HepG2 (cell line): ENCODE data around the gene DAB1. TPM values are rescaled to one million over a fixed set of nuclear protein-coding genes. Genes with fewer than 3 reads are reported as not detected.

ENCODE experiments used
- ARID4A ChIP-seq: sonication (generic); formaldehyde crosslinking; IDR thresholded peaks from 2 replicates; pipeline ENCODE4 v1.5.0; 2020; ENCODE audit warnings: mild to moderate bottlenecking, missing genetic modification reagents, borderline replicate concordance
- ATF7-NPFF ChIP-seq: sonication (generic); formaldehyde crosslinking; IDR thresholded peaks from 2 replicates; pipeline ENCODE4 v1.8.1; 2023; ENCODE audit warnings: mild to moderate bottlenecking, low read depth, missing genetic modification reagents, moderate library complexity
- KIAA2018 ChIP-seq: sonication (generic); formaldehyde crosslinking; IDR thresholded peaks from 2 replicates; pipeline ENCODE4 v1.5.0; 2020; ENCODE audit warnings: mild to moderate bottlenecking, missing genetic modification reagents, borderline replicate concordance
- PHF8 ChIP-seq: sonication (generic); formaldehyde crosslinking; IDR thresholded peaks from 2 replicates; pipeline ENCODE4 v1.5.0; 2020; ENCODE audit warnings: missing genetic modification reagents
- SNAPC5 ChIP-seq: sonication (generic); formaldehyde crosslinking; IDR thresholded peaks from 2 replicates; pipeline ENCODE4 v1.8.1; 2023; ENCODE audit warnings: mild to moderate bottlenecking, missing genetic modification reagents, borderline replicate concordance
- ZNF17 ChIP-seq: sonication (generic); formaldehyde crosslinking; IDR thresholded peaks from 2 replicates; pipeline ENCODE4 v1.5.0; 2020; ENCODE audit warnings: mild to moderate bottlenecking, missing genetic modification reagents
- ZNF292 ChIP-seq: sonication (generic); formaldehyde crosslinking; IDR thresholded peaks from 2 replicates; pipeline ENCODE4 v1.8.1; 2022; ENCODE audit warnings: mild to moderate bottlenecking, low read depth, missing genetic modification reagents, borderline replicate concordance
- ZNF879 ChIP-seq: sonication (generic); formaldehyde crosslinking; IDR thresholded peaks from 2 replicates; pipeline ENCODE4 v1.8.1; 2023; ENCODE audit warnings: missing genetic modification reagents
- polyA plus RNA-seq, 8 experiments: library from polyadenylated mRNA; depleted of rRNA in 3 of 8; stranded (reverse) in 7 of 8; unstranded in 1 of 8; fragments of >200 nt; fragmentation: Illumina TruSeq in 4 of 8; extraction: Trizol in 4 of 8; gene quantifications; 2 replicates each; pipeline versions ENCODE4 v1.2.1 to v1.2.3, GENCODE V29; 2011 to 2016; ENCODE audit warnings: low read depth in 4 of 8, missing spikeins in 1 of 8, mixed read lengths in 1 of 8; ENCODE audit not compliant: insufficient read depth in 1 of 8
- total RNA-seq, 5 experiments: library from RNA; depleted of rRNA; stranded (reverse); fragments of >200 nt; fragmentation: Illumina TruSeq; extraction: Trizol; gene quantifications; 2 replicates each; pipeline ENCODE4 v1.2.3, GENCODE V29; 2016; ENCODE audit warnings: low read depth in 1 of 5

DAB1 gene
- total and polyA plus RNA-seq, 2 of the 13 experiments (the other 11 are each of a cell fraction or from before 2014, with no cell fraction given), result 0.04 to 0.13 TPM

GRCh38 chr1:57082711-57083439, 341.0 kb downstream of the DAB1 start (continued):
- TF ChIP-seq KIAA2018 (CRISPR knock-in tag), result no peak
- TF ChIP-seq ARID4A (CRISPR knock-in tag), result no peak
- TF ChIP-seq ZNF292 (CRISPR knock-in tag), result no peak
- TF ChIP-seq SNAPC5 (CRISPR knock-in tag), result no peak
- no peak for TF ChIP-seq ATF7-NPFF (CRISPR knock-in tag)
- no peak for TF ChIP-seq ZNF879 (CRISPR knock-in tag)
- TF ChIP-seq PHF8 (CRISPR knock-in tag), result no peak
- TF ChIP-seq ZNF17 (CRISPR knock-in tag), result no peak
